NCI-H1694 (cell line): Measurements from ENCODE around the gene SLC17A3.

ENCODE experiments used
- DNase-seq: peaks from one replicate; lab custom pipeline; 2025; lab: John Stamatoyannopoulos, UW

The SLC17A3 gene

GRCh38 chr6:25874118-25874517 lies at the start of gene SLC17A3:
SLC17A3 (minus strand) TSS chr6:25874243; CDS start chr6:25868387, 5,856 bp downstream.
- DNase-seq = no peak

GRCh38 chr6:25922301-25922700 lies 48.3 kb upstream of the SLC17A3 start:
- no peak for DNase-seq

- no peak for DNase-seq
These were observed 47.6 kb upstream of the SLC17A3 start for GRCh38 chr6:25921525-25922203.

GRCh38 chr6:25919657-25920056 lies 45.6 kb upstream of the SLC17A3 start:
- DNase-seq = no peak

GRCh38 chr6:25918083-25918683 lies 44.1 kb upstream of the SLC17A3 start:
- no peak for DNase-seq

- no peak for DNase-seq
These were observed 42.9 kb upstream of the SLC17A3 start for GRCh38 chr6:25916789-25917490.

GRCh38 chr6:25916330-25916729 lies 42.3 kb upstream of the SLC17A3 start:
- no peak for DNase-seq

GRCh38 chr6:25913741-25914140 lies 39.7 kb upstream of the SLC17A3 start:
- no peak for DNase-seq

- DNase-seq = no peak
These were observed 37.3 kb upstream of the SLC17A3 start for GRCh38 chr6:25911351-25911750.

- DNase-seq = no peak
These were observed 33.5 kb upstream of the SLC17A3 start for GRCh38 chr6:25907475-25908014.

GRCh38 chr6:25903467-25904099 lies 29.5 kb upstream of the SLC17A3 start:
- DNase-seq = no peak

GRCh38 chr6:25902071-25902470 lies 28.0 kb upstream of the SLC17A3 start:
- DNase-seq = no peak

- DNase-seq = no peak
These were observed 26.8 kb upstream of the SLC17A3 start for GRCh38 chr6:25900843-25901242.

- DNase-seq = no peak
These were observed 25.8 kb upstream of the SLC17A3 start for GRCh38 chr6:25899580-25900408.

- no peak for DNase-seq
These were observed 25.1 kb upstream of the SLC17A3 start for GRCh38 chr6:25899123-25899522.

- DNase-seq = no peak
These were observed 24.4 kb upstream of the SLC17A3 start for GRCh38 chr6:25898289-25898977.

GRCh38 chr6:25896252-25896651 lies 22.2 kb upstream of the SLC17A3 start:
- DNase-seq = no peak

GRCh38 chr6:25895771-25896170 lies 21.7 kb upstream of the SLC17A3 start:
- DNase-seq = no peak

GRCh38 chr6:25893778-25894177 lies 19.7 kb upstream of the SLC17A3 start:
- DNase-seq = no peak

- no peak for DNase-seq
These were observed 18.8 kb upstream of the SLC17A3 start for GRCh38 chr6:25892877-25893276.
